Measurements from ENCODE around the gene PACS2.
"Not testable (repeated sequence)": the region's sequence is repeated elsewhere in the genome, so short reads cannot be mapped to it uniquely, and the experiment has no call there.

The PACS2 gene

GRCh38 chr14:105350450-105351244 lies 36.1 kb downstream of the PACS2 start:
- DNase-seq (ENCODE audit: low read depth in 2 of 2): no peak

GRCh38 chr14:105351410-105351809 lies 36.9 kb downstream of the PACS2 start:
- no peak for DNase-seq (ENCODE audit: low read depth in 2 of 2)

- DNase-seq (ENCODE audit: low read depth in 2 of 2): peak; percentile 80 to 85
Measured at GRCh38 chr14:105351920-105352851, 37.6 kb downstream of the PACS2 start.

- no peak for DNase-seq (ENCODE audit: low read depth in 2 of 2)
Measured at GRCh38 chr14:105353136-105353535, 38.6 kb downstream of the PACS2 start.

GRCh38 chr14:105354541-105354940 lies 40.0 kb downstream of the PACS2 start:
- no peak for DNase-seq (ENCODE audit: low read depth in 2 of 2)

- no peak for DNase-seq (ENCODE audit: low read depth in 2 of 2)
Measured at GRCh38 chr14:105355049-105355575, 40.6 kb downstream of the PACS2 start.

- DNase-seq (ENCODE audit: low read depth in 2 of 2): no peak
Measured at GRCh38 chr14:105355850-105356604, 41.5 kb downstream of the PACS2 start.

GRCh38 chr14:105356927-105357326 lies 42.4 kb downstream of the PACS2 start:
- DNase-seq (ENCODE audit: low read depth in 2 of 2): no peak

GRCh38 chr14:105357626-105358025 lies 43.1 kb downstream of the PACS2 start:
- no peak for DNase-seq (ENCODE audit: low read depth in 2 of 2)

- no peak for DNase-seq (ENCODE audit: low read depth in 2 of 2)
Measured at GRCh38 chr14:105358140-105358846, 43.7 kb downstream of the PACS2 start.

- no peak for DNase-seq (ENCODE audit: low read depth in 2 of 2)
Measured at GRCh38 chr14:105358943-105359342, 44.4 kb downstream of the PACS2 start.

- DNase-seq (ENCODE audit: low read depth in 2 of 2): not testable (repeated sequence)
Measured at GRCh38 chr14:105361412-105361811, 46.9 kb downstream of the PACS2 start.

GRCh38 chr14:105363847-105364708 lies 49.5 kb downstream of the PACS2 start:
- DNase-seq (ENCODE audit: low read depth in 2 of 2): no peak

GRCh38 chr14:105365101-105365500 lies 50.6 kb downstream of the PACS2 start:
- no peak for DNase-seq (ENCODE audit: low read depth in 2 of 2)

- DNase-seq (ENCODE audit: low read depth in 2 of 2): no peak
Measured at GRCh38 chr14:105365681-105366080, 51.1 kb downstream of the PACS2 start.

- DNase-seq (ENCODE audit: low read depth in 2 of 2): no peak
Measured at GRCh38 chr14:105366386-105367074, 52.0 kb downstream of the PACS2 start.

- DNase-seq (ENCODE audit: low read depth in 2 of 2): no peak
Measured at GRCh38 chr14:105367116-105368031, 52.8 kb downstream of the PACS2 start.

- no peak for DNase-seq (ENCODE audit: low read depth in 2 of 2)
Measured at GRCh38 chr14:105368032-105368417, 53.5 kb downstream of the PACS2 start.

Measured in activated CD4-positive, alpha-beta T cell treated with anti-CD3 and anti-CD28 coated beads for 24 hours (primary cell).